DND-41 (cell line): ENCODE data around the gene FSTL1.

ENCODE experiments used
- CTCF ChIP-seq: IDR thresholded peaks from 2 replicates; pipeline ENCODE4 v1.5.1; 2012; ENCODE audit warnings: borderline replicate concordance, low read length, moderate library complexity, mild to moderate bottlenecking; ENCODE audit not compliant: poor library complexity, severe bottlenecking; ENCODE audit errors: extremely low read depth
- EZH2 ChIP-seq: IDR thresholded peaks from 3 replicates; pipeline ENCODE4 v1.6.1; 2012; ENCODE audit warnings: borderline replicate concordance, low read depth, mild to moderate bottlenecking, moderate library complexity, low read length, inconsistent platforms; ENCODE audit not compliant: severe bottlenecking

- TF ChIP-seq CTCF (no peak), EZH2 (no peak)
These were observed 18.5 kb downstream of the FSTL1 start for GRCh38 chr3:120432150-120432860.
